Naive thymus-derived CD4-positive, alpha-beta T cell (primary cell): ENCODE measurements around the gene MYO5A. TPM values are rescaled to one million over a fixed set of nuclear protein-coding genes. Genes with fewer than 3 reads are reported as not detected.
"Not testable (repeated sequence)": the region's sequence is repeated elsewhere in the genome, so short reads cannot be mapped to it uniquely, and the experiment has no call there.

Source experiments
- ATAC-seq: fragments of 150-1000 bp; cut with Tn5 transposase; 2 replicates; pipeline ENCODE4 v1.10.0; 2021; ENCODE audit warnings: mild to moderate bottlenecking, moderate library complexity
- CTCF ChIA-PET: fragments of 350-600 bp; sonication (Branson Sonifier 250); formaldehyde crosslinking; loops from one replicate; lab custom pipeline; 2021; ENCODE audit warnings: antibody characterized with exemption; lab: Charles Lee
- POLR2A ChIA-PET: fragments of 350-600 bp; sonication (Branson Sonifier 250); formaldehyde crosslinking; loops from one replicate; lab custom pipeline; 2021; ENCODE audit warnings: antibody characterized with exemption, inconsistent platforms; lab: Charles Lee
- DNase-seq, 9 donors: peaks; one replicate each; pipeline versions ENCODE4 v3.0.0 to v3.0.0-alpha.2; 2020 to 2022; ENCODE audit warnings: mixed read lengths in 1 of 9
- H3K27ac ChIP-seq: one replicate; pipeline ENCODE4 v1.7.0; 2013; ENCODE audit warnings: mild to moderate bottlenecking, low read depth, low read length, moderate library complexity
- H3K27me3 ChIP-seq, 2 donors: one replicate each; pipeline ENCODE4 v1.7.0; 2013; ENCODE audit warnings: low read length in 2 of 2, mild to moderate bottlenecking in 2 of 2, moderate library complexity in 2 of 2; ENCODE audit not compliant: control insufficient read depth in 2 of 2, insufficient read depth in 2 of 2
- H3K36me3 ChIP-seq, 3 experiments: 1 replicate in 2 of 3; 2 replicates in 1 of 3; pipeline ENCODE4 v1.7.0; 2013; ENCODE audit warnings: low read length in 3 of 3, mild to moderate bottlenecking in 3 of 3, moderate library complexity in 1 of 3; ENCODE audit not compliant: insufficient read depth in 3 of 3, control insufficient read depth in 2 of 3
- H3K4me1 ChIP-seq, 2 donors: one replicate each; pipeline ENCODE4 v1.7.0; 2013; ENCODE audit warnings: low read length in 2 of 2, mild to moderate bottlenecking in 2 of 2, moderate library complexity in 1 of 2; ENCODE audit not compliant: control insufficient read depth in 2 of 2, insufficient read depth in 2 of 2
- H3K4me3 ChIP-seq: 2 replicates; pipeline ENCODE4 v1.7.0; 2013; ENCODE audit warnings: mild to moderate bottlenecking, low read length
- H3K9me3 ChIP-seq, 3 experiments: 1 replicate in 2 of 3; 2 replicates in 1 of 3; pipeline ENCODE4 v1.7.0; 2013; ENCODE audit warnings: low read length in 3 of 3; ENCODE audit not compliant: control insufficient read depth in 2 of 3
- H3K27ac Mint-ChIP-seq, 9 donors: one replicate each; pipeline ENCODE4 v1.8.0; 2020 to 2022; ENCODE audit warnings: mixed read lengths in 9 of 9, mild to moderate bottlenecking in 8 of 9, moderate library complexity in 5 of 9, inconsistent platforms in 2 of 9
- H3K27me3 Mint-ChIP-seq, 5 donors: one replicate each; pipeline ENCODE4 v1.8.0; 2021 to 2022; ENCODE audit warnings: mixed read lengths in 5 of 5, mild to moderate bottlenecking in 1 of 5
- H3K36me3 Mint-ChIP-seq, 5 donors: one replicate each; pipeline ENCODE4 v1.8.0; 2020 to 2022; ENCODE audit warnings: mixed read lengths in 5 of 5, mild to moderate bottlenecking in 3 of 5, inconsistent platforms in 1 of 5
- H3K4me1 Mint-ChIP-seq, 7 donors: one replicate each; pipeline ENCODE4 v1.8.0; 2020 to 2022; ENCODE audit warnings: mixed read lengths in 7 of 7, mild to moderate bottlenecking in 3 of 7, inconsistent platforms in 1 of 7
- H3K4me3 Mint-ChIP-seq, 10 donors: one replicate each; pipeline ENCODE4 v1.8.0; 2020 to 2022; ENCODE audit warnings: mild to moderate bottlenecking in 10 of 10, mixed read lengths in 10 of 10, moderate library complexity in 6 of 10, inconsistent platforms in 2 of 10
- H3K9me3 Mint-ChIP-seq, 11 donors: one replicate each; pipeline ENCODE4 v1.8.0; 2020 to 2022; ENCODE audit warnings: mixed read lengths in 11 of 11, mild to moderate bottlenecking in 4 of 11, inconsistent platforms in 1 of 11, moderate library complexity in 1 of 11
- intact Hi-C, 2 donors: fragments of 100-400 bp; cut with micrococcal nuclease; formaldehyde crosslinking; loops; one replicate each; pipeline ENCODE4 v1.15.1; 2023
- polyA plus RNA-seq, 2 donors: library from polyadenylated mRNA; unstranded; fragments of 300-500 nt; fragmentation: Illumina TruSeq; gene quantifications; one replicate each; pipeline ENCODE4 v1.2.3, GENCODE V29; 2021
- total RNA-seq, 6 experiments: library from RNA in 5 of 6; stranded (reverse) in 5 of 6; gene quantifications; 1 replicate in 5 of 6; 2 replicates in 1 of 6; pipeline ENCODE4 v1.2.3 and lab custom pipeline; 2021 to 2026

The MYO5A gene
- total and polyA plus RNA-seq, 7 experiments from 2014 or later: 4.2 to 39.6 (median 20.8) TPM

- H3K27ac ChIP-seq: no peak overlapping the region
- H3K4me1 ChIP-seq: no peaks in the 10 kb centered on the region
- peaks cover 23 to 30% (median 26%) of the 10 kb centered on the region in 5 donors for H3K27me3 Mint-ChIP-seq
- no peaks in the 10 kb centered on the region for H3K9me3 ChIP-seq
- no peak for ATAC-seq
- H3K27me3 ChIP-seq: peaks cover 3 to 5% of the 10 kb centered on the region in 2 donors
- ChIA-PET POLR2A (no interaction called here), CTCF (no interaction called here)
- DNase-seq: no peak
- no peaks in the 10 kb centered on the region for H3K36me3 ChIP-seq
- no peak overlapping the region for H3K4me3 Mint-ChIP-seq
- peaks cover 0 to 33% (median 3%) of the 10 kb centered on the region in 7 donors for H3K4me1 Mint-ChIP-seq
- no peaks in the 10 kb centered on the region for H3K36me3 Mint-ChIP-seq
- no peak overlapping the region for H3K27ac Mint-ChIP-seq
- peaks cover 0 to 3% (median 0%) of the 10 kb centered on the region in 11 donors for H3K9me3 Mint-ChIP-seq
- H3K4me3 ChIP-seq: no peak overlapping the region
- intact Hi-C loops: loop anchor here in 1 of 2 donors (2.0 kb wide), 1 partner anchor 34 kb away; no protein-coding TSS in a partner anchor
These were observed 238.4 kb downstream of the MYO5A start for GRCh38 chr15:52290329-52290728.

- ATAC-seq (no peak), DNase-seq (no peak)
- Mint-ChIP-seq H3K4me3 (no peak overlapping the region), H3K27me3 (peaks cover 21 to 27% (median 23%) of the 10 kb centered on the region in 5 donors), H3K9me3 (peaks cover 0 to 3% (median 0%) of the 10 kb centered on the region in 11 donors), H3K4me1 (peaks cover 0 to 33% (median 3%) of the 10 kb centered on the region in 7 donors), H3K36me3 (no peaks in the 10 kb centered on the region), H3K27ac (peak overlapping the region in 1 of 9 donors; percentile 56)
- Histone ChIP-seq H3K36me3 (no peaks in the 10 kb centered on the region), H3K27ac (no peak overlapping the region), H3K4me3 (no peak overlapping the region), H3K4me1 (no peaks in the 10 kb centered on the region), H3K27me3 (peaks cover 0 to 3% of the 10 kb centered on the region in 2 donors), H3K9me3 (no peaks in the 10 kb centered on the region)
- intact Hi-C loops: loop anchor here in 1 of 2 donors (2.0 kb wide), 1 partner anchor 33 kb away; no protein-coding TSS in a partner anchor
- POLR2A ChIA-PET: no interaction called here
- CTCF ChIA-PET: interaction anchor here (1.0 kb wide), 1 partner anchor 10 kb away, joined by 3 read pairs; no protein-coding TSS in a partner anchor
These were observed 239.0 kb downstream of the MYO5A start for GRCh38 chr15:52289629-52290081.

- no peak overlapping the region for H3K27ac ChIP-seq
- Mint-ChIP-seq H3K27ac (no peak overlapping the region), H3K9me3 (peaks cover 0 to 3% (median 0%) of the 10 kb centered on the region in 11 donors), H3K36me3 (no peaks in the 10 kb centered on the region), H3K4me3 (no peak overlapping the region), H3K27me3 (peaks cover 15 to 23% (median 19%) of the 10 kb centered on the region in 5 donors), H3K4me1 (peaks cover 0 to 32% (median 0%) of the 10 kb centered on the region in 7 donors)
- no peak overlapping the region for H3K4me3 ChIP-seq
- CTCF ChIA-PET: interaction anchor here (1.0 kb wide), 1 partner anchor 9 kb away, joined by 3 read pairs; no protein-coding TSS in a partner anchor
- no peaks in the 10 kb centered on the region for H3K4me1 ChIP-seq
- no peaks in the 10 kb centered on the region for H3K36me3 ChIP-seq
- DNase-seq (no peak), ATAC-seq (no peak)
- POLR2A ChIA-PET: no interaction called here
- H3K27me3 ChIP-seq: no peaks in the 10 kb centered on the region
- no peaks in the 10 kb centered on the region for H3K9me3 ChIP-seq
- intact Hi-C loops: no loop called here
These were observed 239.7 kb downstream of the MYO5A start for GRCh38 chr15:52288986-52289385.

GRCh38 chr15:52288051-52288942 lies 240.4 kb downstream of the MYO5A start:
- Mint-ChIP-seq H3K4me1 (peaks cover 0 to 25% (median 0%) of the 10 kb centered on the region in 7 donors), H3K9me3 (peaks cover 0 to 3% (median 0%) of the 10 kb centered on the region in 11 donors), H3K27me3 (peaks cover 8 to 17% (median 12%) of the 10 kb centered on the region in 5 donors), H3K36me3 (no peaks in the 10 kb centered on the region), H3K4me3 (no peak overlapping the region), H3K27ac (no peak overlapping the region)
- H3K27me3 ChIP-seq: no peaks in the 10 kb centered on the region
- ATAC-seq: no peak
- H3K9me3 ChIP-seq: no peaks in the 10 kb centered on the region
- H3K27ac ChIP-seq: no peak overlapping the region
- intact Hi-C loops: no loop called here
- no peak overlapping the region for H3K4me3 ChIP-seq
- H3K36me3 ChIP-seq: no peaks in the 10 kb centered on the region
- POLR2A ChIA-PET: no interaction called here
- no peak for DNase-seq
- CTCF ChIA-PET: interaction anchor here (1.0 kb wide), 1 partner anchor 9 kb away, joined by 3 read pairs; no protein-coding TSS in a partner anchor
- H3K4me1 ChIP-seq: no peaks in the 10 kb centered on the region

- DNase-seq (no peak), ATAC-seq (no peak)
- Histone ChIP-seq H3K4me1 (no peaks in the 10 kb centered on the region), H3K4me3 (no peak overlapping the region), H3K27ac (no peak overlapping the region), H3K27me3 (no peaks in the 10 kb centered on the region), H3K36me3 (no peaks in the 10 kb centered on the region), H3K9me3 (no peaks in the 10 kb centered on the region)
- Mint-ChIP-seq H3K4me3 (no peak overlapping the region), H3K4me1 (peaks cover 0 to 22% (median 0%) of the 10 kb centered on the region in 7 donors), H3K27ac (no peak overlapping the region), H3K27me3 (peaks cover 0 to 6% (median 3%) of the 10 kb centered on the region in 5 donors), H3K36me3 (no peaks in the 10 kb centered on the region), H3K9me3 (peaks cover 0 to 3% (median 0%) of the 10 kb centered on the region in 11 donors)
- ChIA-PET CTCF (no interaction called here), POLR2A (no interaction called here)
- intact Hi-C loops: no loop called here
These were observed 241.6 kb downstream of the MYO5A start for GRCh38 chr15:52287114-52287513.

GRCh38 chr15:52285941-52286340 lies 242.7 kb downstream of the MYO5A start:
- H3K27me3 ChIP-seq, ATAC-seq, H3K27me3 Mint-ChIP-seq, H3K9me3 Mint-ChIP-seq, H3K27ac ChIP-seq, H3K27ac Mint-ChIP-seq, CTCF ChIA-PET, H3K9me3 ChIP-seq, H3K36me3 Mint-ChIP-seq, DNase-seq, H3K4me1 ChIP-seq, H3K36me3 ChIP-seq, intact Hi-C loops, H3K4me3 Mint-ChIP-seq, POLR2A ChIA-PET, H3K4me3 ChIP-seq: not testable (repeated sequence)
- H3K4me1 Mint-ChIP-seq: peaks cover 0 to 16% (median 0%) of the 10 kb centered on the region in 7 donors
